ENCODE measurements around the gene SELENOI. TPM values are rescaled to one million over a fixed set of nuclear protein-coding genes. Genes with fewer than 3 reads are reported as not detected.

SELENOI gene
- total RNA-seq, 1 donor from 2014 or later, result 14.8 TPM

GRCh38 chr2:26430826-26431225, 84.9 kb downstream of the SELENOI start:
- intact Hi-C loops (cut with DNase I), result no loop called here
- TF ChIP-seq, protein P1, sequence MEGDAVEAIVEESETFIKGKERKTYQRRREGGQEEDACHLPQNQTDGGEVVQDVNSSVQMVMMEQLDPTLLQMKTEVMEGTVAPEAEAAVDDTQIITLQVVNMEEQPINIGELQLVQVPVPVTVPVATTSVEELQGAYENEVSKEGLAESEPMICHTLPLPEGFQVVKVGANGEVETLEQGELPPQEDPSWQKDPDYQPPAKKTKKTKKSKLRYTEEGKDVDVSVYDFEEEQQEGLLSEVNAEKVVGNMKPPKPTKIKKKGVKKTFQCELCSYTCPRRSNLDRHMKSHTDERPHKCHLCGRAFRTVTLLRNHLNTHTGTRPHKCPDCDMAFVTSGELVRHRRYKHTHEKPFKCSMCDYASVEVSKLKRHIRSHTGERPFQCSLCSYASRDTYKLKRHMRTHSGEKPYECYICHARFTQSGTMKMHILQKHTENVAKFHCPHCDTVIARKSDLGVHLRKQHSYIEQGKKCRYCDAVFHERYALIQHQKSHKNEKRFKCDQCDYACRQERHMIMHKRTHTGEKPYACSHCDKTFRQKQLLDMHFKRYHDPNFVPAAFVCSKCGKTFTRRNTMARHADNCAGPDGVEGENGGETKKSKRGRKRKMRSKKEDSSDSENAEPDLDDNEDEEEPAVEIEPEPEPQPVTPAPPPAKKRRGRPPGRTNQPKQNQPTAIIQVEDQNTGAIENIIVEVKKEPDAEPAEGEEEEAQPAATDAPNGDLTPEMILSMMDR (IDR thresholded peaks at IDR 0.05), result no peak
- Histone ChIP-seq H3K4me3 (no peak overlapping the region), H3K36me3 (no peaks in the 10 kb centered on the region), H3K4me1 (no peaks in the 10 kb centered on the region), H3K27me3 (no peaks in the 10 kb centered on the region), H3K9me3 (no peaks in the 10 kb centered on the region), H3K27ac (no peak overlapping the region)
- DNase-seq (no peak), ATAC-seq (no peak)

GRCh38 chr2:26432363-26432762, 86.4 kb downstream of the SELENOI start:
- no peaks in the 10 kb centered on the region for H3K4me1 ChIP-seq
- no peaks in the 10 kb centered on the region for H3K36me3 ChIP-seq
- ATAC-seq (no peak), DNase-seq (no peak)
- no peaks in the 10 kb centered on the region for H3K27me3 ChIP-seq
- no peak overlapping the region for H3K4me3 ChIP-seq
- intact Hi-C loops (cut with DNase I), result no loop called here
- TF ChIP-seq, protein P1 (IDR thresholded peaks at IDR 0.05), result no peak
- no peaks in the 10 kb centered on the region for H3K9me3 ChIP-seq
- no peak overlapping the region for H3K27ac ChIP-seq

DNA sequence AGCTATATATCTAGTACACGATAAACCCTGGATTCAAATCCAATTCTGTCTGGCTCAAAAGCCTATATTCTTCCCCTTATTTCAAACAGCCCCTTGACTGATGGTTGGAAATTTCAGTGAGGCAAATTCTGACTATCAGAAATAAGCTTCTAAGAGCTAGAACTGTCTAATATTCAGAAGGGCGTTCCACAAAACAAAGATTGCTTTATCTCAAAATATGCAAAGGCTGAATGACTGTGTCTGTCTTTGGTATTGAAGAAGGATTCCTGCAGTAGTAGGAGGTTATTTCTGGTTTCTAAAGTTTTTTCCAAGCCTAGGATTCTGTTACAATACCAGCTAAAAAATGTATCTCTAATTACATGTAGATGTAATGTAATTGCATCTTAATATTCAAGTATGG, 86.9 kb downstream of the SELENOI start:
- Histone ChIP-seq H3K4me1 (no peaks in the 10 kb centered on the region), H3K4me3 (no peak overlapping the region), H3K27ac (no peak overlapping the region), H3K27me3 (no peaks in the 10 kb centered on the region), H3K36me3 (no peaks in the 10 kb centered on the region), H3K9me3 (no peaks in the 10 kb centered on the region)
- no peak for DNase-seq
- TF ChIP-seq, protein P1 (IDR thresholded peaks at IDR 0.05), result no peak
- no peak for ATAC-seq
- intact Hi-C loops (cut with DNase I), result no loop called here

DNA sequence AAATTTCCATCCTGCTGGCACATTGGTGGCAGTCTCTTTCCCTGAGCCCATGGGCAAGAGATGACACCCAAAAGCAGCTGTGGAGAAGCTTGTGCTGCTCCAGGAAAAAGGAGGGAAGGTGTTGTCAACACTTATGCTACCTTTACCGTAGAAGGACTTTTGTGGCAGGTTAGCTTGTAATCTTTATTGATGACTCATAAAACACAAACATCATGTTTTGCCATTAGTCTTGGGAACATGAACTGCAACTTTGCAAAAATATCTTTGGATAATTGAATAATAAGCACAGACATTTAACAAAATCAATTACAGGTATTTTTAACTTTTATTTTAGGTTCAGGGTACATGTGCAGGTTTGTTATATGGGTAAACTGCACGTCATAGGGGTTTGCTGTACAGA, 89.2 kb downstream of the SELENOI start:
- Histone ChIP-seq H3K9me3 (no peaks in the 10 kb centered on the region), H3K36me3 (no peaks in the 10 kb centered on the region), H3K27me3 (no peaks in the 10 kb centered on the region), H3K4me1 (no peaks in the 10 kb centered on the region), H3K27ac (no peak overlapping the region), H3K4me3 (no peak overlapping the region)
- intact Hi-C loops (cut with DNase I), result no loop called here
- DNase-seq (no peak), ATAC-seq (no peak)
- TF ChIP-seq, protein P1 (IDR thresholded peaks at IDR 0.05), result no peak

GRCh38 chr2:26438526-26438925, 92.6 kb downstream of the SELENOI start:
- no peaks in the 10 kb centered on the region for H3K9me3 ChIP-seq
- intact Hi-C loops (cut with DNase I), result no loop called here
- ATAC-seq (no peak), DNase-seq (no peak)
- TF ChIP-seq, protein P1 (IDR thresholded peaks at IDR 0.05), result no peak
- no peaks in the 10 kb centered on the region for H3K4me1 ChIP-seq
- no peaks in the 10 kb centered on the region for H3K36me3 ChIP-seq
- no peaks in the 10 kb centered on the region for H3K27me3 ChIP-seq
- H3K27ac ChIP-seq, result no peak overlapping the region
- H3K4me3 ChIP-seq, result no peak overlapping the region

GRCh38 chr2:26438926-26439325, 93.0 kb downstream of the SELENOI start:
- TF ChIP-seq, protein P1 (IDR thresholded peaks at IDR 0.05), result no peak
- no peaks in the 10 kb centered on the region for H3K4me1 ChIP-seq
- no peak overlapping the region for H3K27ac ChIP-seq
- intact Hi-C loops (cut with DNase I), result no loop called here
- ATAC-seq (no peak), DNase-seq (no peak)
- H3K27me3 ChIP-seq, result no peaks in the 10 kb centered on the region
- H3K4me3 ChIP-seq, result no peak overlapping the region
- no peaks in the 10 kb centered on the region for H3K36me3 ChIP-seq
- no peaks in the 10 kb centered on the region for H3K9me3 ChIP-seq
